ENCODE data around the gene HDAC9.

DNA sequence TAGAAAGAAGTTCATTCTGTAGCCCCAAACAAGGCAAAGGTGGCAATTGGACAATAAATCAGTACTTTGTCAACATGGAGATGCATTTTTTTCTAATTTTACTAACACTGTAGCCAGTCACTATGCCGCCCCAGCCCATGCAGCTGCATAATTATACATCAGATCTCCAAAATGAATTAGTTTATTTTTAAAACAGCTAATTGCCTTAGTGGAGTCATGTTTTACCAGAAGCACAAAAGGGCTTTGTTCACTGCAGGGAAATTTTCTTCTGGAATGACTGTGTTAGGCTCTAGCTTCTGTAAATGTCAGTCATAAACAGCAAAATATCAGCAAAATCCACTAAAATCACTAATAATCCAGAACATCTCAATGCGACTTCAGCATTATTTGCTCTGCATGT is 20.1 kb upstream of the HDAC9 start:
- TF ChIP-seq, protein P1, sequence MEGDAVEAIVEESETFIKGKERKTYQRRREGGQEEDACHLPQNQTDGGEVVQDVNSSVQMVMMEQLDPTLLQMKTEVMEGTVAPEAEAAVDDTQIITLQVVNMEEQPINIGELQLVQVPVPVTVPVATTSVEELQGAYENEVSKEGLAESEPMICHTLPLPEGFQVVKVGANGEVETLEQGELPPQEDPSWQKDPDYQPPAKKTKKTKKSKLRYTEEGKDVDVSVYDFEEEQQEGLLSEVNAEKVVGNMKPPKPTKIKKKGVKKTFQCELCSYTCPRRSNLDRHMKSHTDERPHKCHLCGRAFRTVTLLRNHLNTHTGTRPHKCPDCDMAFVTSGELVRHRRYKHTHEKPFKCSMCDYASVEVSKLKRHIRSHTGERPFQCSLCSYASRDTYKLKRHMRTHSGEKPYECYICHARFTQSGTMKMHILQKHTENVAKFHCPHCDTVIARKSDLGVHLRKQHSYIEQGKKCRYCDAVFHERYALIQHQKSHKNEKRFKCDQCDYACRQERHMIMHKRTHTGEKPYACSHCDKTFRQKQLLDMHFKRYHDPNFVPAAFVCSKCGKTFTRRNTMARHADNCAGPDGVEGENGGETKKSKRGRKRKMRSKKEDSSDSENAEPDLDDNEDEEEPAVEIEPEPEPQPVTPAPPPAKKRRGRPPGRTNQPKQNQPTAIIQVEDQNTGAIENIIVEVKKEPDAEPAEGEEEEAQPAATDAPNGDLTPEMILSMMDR (conservative IDR thresholded peaks at IDR 0.05) = no peak
- TF ChIP-seq EZH2 (IDR thresholded peaks at IDR 0.05; ENCODE audit: low read depth) = no peak

All from PC-9 (cell line).